Measurements from ENCODE around the gene EIF4EBP2. TPM values are rescaled to one million over a fixed set of nuclear protein-coding genes. Genes with fewer than 3 reads are reported as not detected.
A peak's percentile ranks its signal among the peaks of the same experiment; 100 is the strongest.

The EIF4EBP2 gene, protein sequence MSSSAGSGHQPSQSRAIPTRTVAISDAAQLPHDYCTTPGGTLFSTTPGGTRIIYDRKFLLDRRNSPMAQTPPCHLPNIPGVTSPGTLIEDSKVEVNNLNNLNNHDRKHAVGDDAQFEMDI
- total RNA-seq (100 to 1,000 TPM in 1 of 9 donors, 10 to 100 TPM in 8; 59.8 to 106 (median 71.6) TPM), polyA plus RNA-seq (10 to 100 TPM; 17.7 to 57.9 (median 17.8) TPM)
- long read RNA-seq, donor 1, full-length matches to known transcripts = 54 of 140 reads
- long read RNA-seq, donor 1, partial matches to known transcripts = 86 of 140 reads
- long read RNA-seq, donor 1, other reads (novel, unspliced or antisense) = 0 of 140 reads
- long read RNA-seq, donor 2, full-length matches to known transcripts = 58 of 73 reads
- long read RNA-seq, donor 2, partial matches to known transcripts = 15 of 73 reads
- long read RNA-seq, donor 2, other reads (novel, unspliced or antisense) = 0 of 73 reads
- long read RNA-seq, donor 3, full-length matches to known transcripts = 49 of 54 reads
- long read RNA-seq, donor 3, partial matches to known transcripts = 5 of 54 reads
- long read RNA-seq, donor 3, other reads (novel, unspliced or antisense) = 0 of 54 reads
- long read RNA-seq, donor 4, full-length matches to known transcripts = 31 of 69 reads
- long read RNA-seq, donor 4, partial matches to known transcripts = 6 of 69 reads
- long read RNA-seq, donor 4, other reads (novel, unspliced or antisense) = 32 of 69 reads
- long read RNA-seq, donor 5, full-length matches to known transcripts = 118 of 146 reads
- long read RNA-seq, donor 5, partial matches to known transcripts = 18 of 146 reads
- long read RNA-seq, donor 5, other reads (novel, unspliced or antisense) = 10 of 146 reads
- long read RNA-seq, donor 6, full-length matches to known transcripts = 10 of 30 reads
- long read RNA-seq, donor 6, partial matches to known transcripts = 1 of 30 reads
- long read RNA-seq, donor 6, other reads (novel, unspliced or antisense) = 19 of 30 reads
- long read RNA-seq, donor 7, full-length matches to known transcripts = 37 of 50 reads
- long read RNA-seq, donor 7, partial matches to known transcripts = 13 of 50 reads
- long read RNA-seq, donor 7, other reads (novel, unspliced or antisense) = 0 of 50 reads
- long read RNA-seq, donor 8, full-length matches to known transcripts = 67 of 127 reads
- long read RNA-seq, donor 8, partial matches to known transcripts = 60 of 127 reads
- long read RNA-seq, donor 8, other reads (novel, unspliced or antisense) = 0 of 127 reads
- long read RNA-seq, donor 9, full-length matches to known transcripts = 52 of 132 reads
- long read RNA-seq, donor 9, partial matches to known transcripts = 75 of 132 reads
- long read RNA-seq, donor 9, other reads (novel, unspliced or antisense) = 5 of 132 reads
- long read RNA-seq, donor 10, full-length matches to known transcripts = 18 of 18 reads
- long read RNA-seq, donor 10, partial matches to known transcripts = 0 of 18 reads
- long read RNA-seq, donor 10, other reads (novel, unspliced or antisense) = 0 of 18 reads

DNA sequence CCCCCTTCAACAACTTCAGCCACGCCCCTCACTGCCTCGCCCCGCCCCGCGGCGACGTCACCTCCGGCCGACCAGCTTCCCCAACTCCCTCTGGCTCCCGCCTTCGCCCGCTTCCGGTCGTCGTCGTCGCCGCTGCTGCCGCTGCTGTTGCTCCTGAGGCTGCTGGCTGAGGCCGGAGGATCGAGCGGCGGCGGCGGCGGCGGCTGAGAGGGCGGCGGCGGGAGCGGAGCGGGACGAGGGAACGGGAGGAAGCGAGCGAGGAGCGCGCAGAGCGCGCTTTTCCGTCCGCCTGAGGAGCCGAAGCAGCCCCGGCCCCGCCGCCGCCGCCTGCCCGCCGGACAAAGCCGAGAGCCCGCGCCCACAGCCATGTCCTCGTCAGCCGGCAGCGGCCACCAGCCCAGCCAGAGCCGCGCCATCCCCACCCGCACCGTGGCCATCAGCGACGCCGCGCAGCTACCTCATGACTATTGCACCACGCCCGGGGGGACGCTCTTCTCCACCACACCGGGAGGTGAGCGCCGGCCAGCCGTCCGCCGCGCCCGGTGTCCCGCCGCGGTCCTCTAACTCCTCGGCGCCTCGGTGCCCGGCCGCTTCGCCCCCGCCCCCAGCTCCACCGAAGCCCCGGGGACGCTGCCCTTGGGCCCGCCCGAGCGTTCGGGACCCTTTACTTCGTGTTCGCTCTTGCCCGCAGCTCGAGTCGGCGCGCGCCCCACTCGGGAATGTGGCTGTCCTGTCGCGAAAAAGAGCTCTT is at the start of gene EIF4EBP2:
TSS of gene EIF4EBP2 (plus strand) at position 110 of the 751 bp plus-strand sequence. CDS start at position 367, 257 bp downstream.
- 0 to 1% (median 0%) methylated on average over 16 to 100 of the region's 103 CpGs for WGBS, 4 donors
- peak; percentile 97 to 99 (median 99) for DNase-seq
- Histone ChIP-seq H3K4me1 (replicated peaks in 1 of 2) (peaks cover 36 to 37% of the 10 kb centered on the region in 2 donors), H3K27ac (peak within 1 kb of the TSS; percentile 94 to 99 (median 97)), H3K4me3 (peak within 1 kb of the TSS; percentile 25 to 93 (median 30)), H3K9me3 (replicated peaks in 1 of 3) (no peaks in the 10 kb centered on the region), H3K27me3 (no peaks in the 10 kb centered on the region), H3K36me3 (replicated peaks in 1 of 2) (no peaks in the 10 kb centered on the region)
- TF ChIP-seq, protein P1, sequence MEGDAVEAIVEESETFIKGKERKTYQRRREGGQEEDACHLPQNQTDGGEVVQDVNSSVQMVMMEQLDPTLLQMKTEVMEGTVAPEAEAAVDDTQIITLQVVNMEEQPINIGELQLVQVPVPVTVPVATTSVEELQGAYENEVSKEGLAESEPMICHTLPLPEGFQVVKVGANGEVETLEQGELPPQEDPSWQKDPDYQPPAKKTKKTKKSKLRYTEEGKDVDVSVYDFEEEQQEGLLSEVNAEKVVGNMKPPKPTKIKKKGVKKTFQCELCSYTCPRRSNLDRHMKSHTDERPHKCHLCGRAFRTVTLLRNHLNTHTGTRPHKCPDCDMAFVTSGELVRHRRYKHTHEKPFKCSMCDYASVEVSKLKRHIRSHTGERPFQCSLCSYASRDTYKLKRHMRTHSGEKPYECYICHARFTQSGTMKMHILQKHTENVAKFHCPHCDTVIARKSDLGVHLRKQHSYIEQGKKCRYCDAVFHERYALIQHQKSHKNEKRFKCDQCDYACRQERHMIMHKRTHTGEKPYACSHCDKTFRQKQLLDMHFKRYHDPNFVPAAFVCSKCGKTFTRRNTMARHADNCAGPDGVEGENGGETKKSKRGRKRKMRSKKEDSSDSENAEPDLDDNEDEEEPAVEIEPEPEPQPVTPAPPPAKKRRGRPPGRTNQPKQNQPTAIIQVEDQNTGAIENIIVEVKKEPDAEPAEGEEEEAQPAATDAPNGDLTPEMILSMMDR (IDR thresholded peaks at IDR 0.05) = peak in 1 of 6 experiments; percentile 12
- TF ChIP-seq POLR2A (IDR thresholded peaks at IDR 0.05) = peak; percentile 96 to 99
- intact Hi-C loops (cut with DNase I) = no loop called here

DNA sequence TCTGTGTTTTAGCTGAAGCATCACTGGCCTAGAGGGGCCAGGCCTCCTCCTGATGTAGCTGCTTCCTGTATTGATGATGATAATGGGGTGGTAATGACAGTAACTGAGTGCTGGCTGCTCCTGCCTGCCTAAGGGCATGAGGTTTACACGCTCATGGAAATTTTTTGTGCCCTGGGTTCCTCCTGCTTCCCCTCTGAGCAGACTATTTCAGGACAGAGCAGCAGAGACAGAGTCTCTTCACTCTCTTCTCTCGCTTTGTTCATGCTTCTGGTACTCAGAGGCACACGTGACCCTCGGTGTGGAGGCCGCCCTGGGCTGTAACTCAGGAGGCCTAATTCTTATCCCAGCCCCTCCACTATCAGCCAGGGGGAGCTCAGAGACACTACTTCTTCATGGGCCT is 49.4 kb upstream of the EIF4EBP2 start:
- peak in 1 of 7 donors; percentile 63 for DNase-seq
- no peaks in the 10 kb centered on the region for H3K4me1 ChIP-seq (replicated peaks in 1 of 2)
- intact Hi-C loops (cut with DNase I) = no loop called here
- TF ChIP-seq POLR2A (IDR thresholded peaks at IDR 0.05) = no peak
- TF ChIP-seq, protein P1 (IDR thresholded peaks at IDR 0.05) = no peak
- WGBS, 4 donors = 85 to 100% (median 92%) methylated on average over 1 to 5 of the region's 5 CpGs
- H3K27me3 ChIP-seq = no peaks in the 10 kb centered on the region
- H3K9me3 ChIP-seq (replicated peaks in 1 of 3) = no peaks in the 10 kb centered on the region
- H3K27ac ChIP-seq = no peak overlapping the region
- no peaks in the 10 kb centered on the region for H3K36me3 ChIP-seq (replicated peaks in 1 of 2)
- H3K4me3 ChIP-seq = no peak overlapping the region

DNA sequence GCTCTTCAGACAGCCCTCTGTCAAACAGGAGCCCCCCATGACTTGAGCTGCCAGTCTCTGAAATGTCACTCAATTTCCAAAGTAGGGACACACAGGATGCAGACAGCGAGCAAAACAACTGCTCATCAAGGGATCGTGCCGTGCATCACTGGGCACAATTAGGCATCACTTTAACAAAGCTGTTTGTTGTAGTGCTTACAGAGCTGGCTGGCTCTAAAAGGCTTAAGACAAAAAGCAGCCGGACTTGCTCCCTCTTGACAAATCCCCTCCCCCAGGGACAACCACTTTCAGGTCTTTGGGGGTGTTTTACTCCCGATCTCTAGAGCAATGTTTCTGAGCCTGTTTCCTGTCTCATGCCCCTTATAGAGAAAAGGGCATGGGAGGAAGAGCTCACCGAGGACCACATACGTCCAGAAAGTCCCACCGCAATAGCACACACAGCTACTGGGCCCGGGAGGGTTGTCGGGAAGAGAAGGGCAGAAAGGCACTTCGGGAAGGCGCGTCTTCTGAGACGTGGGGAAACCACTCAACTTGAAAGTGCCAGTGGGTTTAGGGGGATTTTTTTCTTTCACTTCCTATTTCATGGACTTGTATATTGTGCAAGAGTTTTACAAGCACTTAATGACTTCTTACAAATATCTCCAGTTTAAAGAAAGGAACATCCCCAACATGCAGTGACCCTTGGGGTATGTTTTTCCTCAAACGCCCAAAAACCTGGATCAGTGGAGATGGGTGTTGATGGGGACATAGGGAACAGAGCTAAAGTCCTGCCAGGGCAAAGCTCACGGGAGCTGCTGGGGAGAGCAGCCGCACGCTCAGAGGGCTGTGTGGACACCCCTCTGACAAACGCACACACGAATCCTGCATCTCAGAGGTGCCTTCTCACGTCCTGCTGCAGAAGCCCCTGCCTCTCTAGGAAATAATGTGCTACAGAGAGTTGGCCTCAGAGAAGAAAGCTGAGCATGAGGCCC is 48.6 kb upstream of the EIF4EBP2 start:
- Histone ChIP-seq H3K27ac (no peak overlapping the region), H3K4me3 (no peak overlapping the region), H3K27me3 (no peaks in the 10 kb centered on the region), H3K36me3 (replicated peaks in 1 of 2) (no peaks in the 10 kb centered on the region), H3K9me3 (replicated peaks in 1 of 3) (no peaks in the 10 kb centered on the region), H3K4me1 (replicated peaks in 1 of 2) (no peaks in the 10 kb centered on the region)
- TF ChIP-seq, protein P1 (IDR thresholded peaks at IDR 0.05) = no peak
- no peak for TF ChIP-seq POLR2A (IDR thresholded peaks at IDR 0.05)
- no peak for DNase-seq
- intact Hi-C loops (cut with DNase I) = no loop called here
- whole genome bisulfite sequencing, 4 donors = 70 to 76% (median 73%) methylated on average over 17 to 21 of the region's 21 CpGs

Measured in adrenal gland (tissue), 19 donors.